ENCODE data around the gene SPRN.
"Not testable (repeated sequence)": the region's sequence is repeated elsewhere in the genome, so short reads cannot be mapped to it uniquely, and the experiment has no call there.

SPRN gene

GRCh38 chr10:133418289-133418993 is 6.0 kb downstream of the SPRN start:
- TF ChIP-seq CTCF (IDR thresholded peaks at IDR 0.05; ENCODE audit: borderline replicate concordance, insufficient read depth, low read depth, low read length) = no peak
- H3K4me3 ChIP-seq (ENCODE audit: low read depth, low read length) = no peak overlapping the region

- no peak for TF ChIP-seq CTCF (IDR thresholded peaks at IDR 0.05; ENCODE audit: borderline replicate concordance, insufficient read depth, low read depth, low read length)
- H3K4me3 ChIP-seq (ENCODE audit: low read depth, low read length) = no peak overlapping the region
Observed at GRCh38 chr10:133415752-133416151, 8.7 kb downstream of the SPRN start.

- H3K4me3 ChIP-seq (ENCODE audit: low read depth, low read length) = not testable (repeated sequence)
Observed at GRCh38 chr10:133414401-133414800, 10.0 kb downstream of the SPRN start.

- no peak overlapping the region for H3K4me3 ChIP-seq (ENCODE audit: low read depth, low read length)
- no peak for TF ChIP-seq CTCF (IDR thresholded peaks at IDR 0.05; ENCODE audit: borderline replicate concordance, insufficient read depth, low read depth, low read length)
Observed at GRCh38 chr10:133412381-133412711, 12.1 kb downstream of the SPRN start.

- H3K4me3 ChIP-seq (ENCODE audit: low read depth, low read length) = no peak overlapping the region
- no peak for TF ChIP-seq CTCF (IDR thresholded peaks at IDR 0.05; ENCODE audit: borderline replicate concordance, insufficient read depth, low read depth, low read length)
Observed at GRCh38 chr10:133411523-133412380, 12.7 kb downstream of the SPRN start.

GRCh38 chr10:133405844-133406527 is 18.4 kb downstream of the SPRN start:
- TF ChIP-seq CTCF (IDR thresholded peaks at IDR 0.05; ENCODE audit: borderline replicate concordance, insufficient read depth, low read depth, low read length) = no peak
- no peak overlapping the region for H3K4me3 ChIP-seq (ENCODE audit: low read depth, low read length)

GRCh38 chr10:133405272-133405671 is 19.2 kb downstream of the SPRN start:
- no peak overlapping the region for H3K4me3 ChIP-seq (ENCODE audit: low read depth, low read length)
- no peak for TF ChIP-seq CTCF (IDR thresholded peaks at IDR 0.05; ENCODE audit: borderline replicate concordance, insufficient read depth, low read depth, low read length)
